ENCODE measurements around the gene RAET1E. TPM values are rescaled to one million over a fixed set of nuclear protein-coding genes. Genes with fewer than 3 reads are reported as not detected.

RAET1E gene
- total RNA-seq, 1 donor from 2014 or later = 0.19 TPM

GRCh38 chr6:149899926-149900619 lies 2.2 kb upstream of the RAET1E start:
- Histone ChIP-seq H3K4me3 (no peak overlapping the region), H3K4me1 (peaks cover 29% of the 10 kb centered on the region), H3K36me3 (no peaks in the 10 kb centered on the region), H3K9me3 (replicated peaks) (no peaks in the 10 kb centered on the region), H3K27me3 (ENCODE audit: low read depth) (no peaks in the 10 kb centered on the region), H3K27ac (replicated peaks) (no peak overlapping the region)
- intact Hi-C loops (cut with micrococcal nuclease) = no loop called here
- no peak for DNase-seq
- no peak for TF ChIP-seq CTCF (IDR thresholded peaks at IDR 0.05; ENCODE audit: borderline replicate concordance)

GRCh38 chr6:149899486-149899885 lies 1.6 kb upstream of the RAET1E start:
- Histone ChIP-seq H3K36me3 (no peaks in the 10 kb centered on the region), H3K9me3 (replicated peaks) (no peaks in the 10 kb centered on the region), H3K27ac (replicated peaks) (no peak overlapping the region), H3K4me3 (no peak overlapping the region), H3K4me1 (peaks cover 34% of the 10 kb centered on the region), H3K27me3 (ENCODE audit: low read depth) (no peaks in the 10 kb centered on the region)
- intact Hi-C loops (cut with micrococcal nuclease) = no loop called here
- no peak for DNase-seq
- TF ChIP-seq CTCF (IDR thresholded peaks at IDR 0.05; ENCODE audit: borderline replicate concordance) = no peak

- Histone ChIP-seq H3K4me3 (no peak overlapping the region), H3K9me3 (replicated peaks) (no peaks in the 10 kb centered on the region), H3K27me3 (ENCODE audit: low read depth) (no peaks in the 10 kb centered on the region), H3K27ac (replicated peaks) (no peak overlapping the region), H3K36me3 (no peaks in the 10 kb centered on the region), H3K4me1 (peaks cover 34% of the 10 kb centered on the region)
- no peak for DNase-seq
- intact Hi-C loops (cut with micrococcal nuclease) = no loop called here
- TF ChIP-seq CTCF (IDR thresholded peaks at IDR 0.05; ENCODE audit: borderline replicate concordance) = no peak
Observed at GRCh38 chr6:149898966-149899365, 1.1 kb upstream of the RAET1E start.

DNA sequence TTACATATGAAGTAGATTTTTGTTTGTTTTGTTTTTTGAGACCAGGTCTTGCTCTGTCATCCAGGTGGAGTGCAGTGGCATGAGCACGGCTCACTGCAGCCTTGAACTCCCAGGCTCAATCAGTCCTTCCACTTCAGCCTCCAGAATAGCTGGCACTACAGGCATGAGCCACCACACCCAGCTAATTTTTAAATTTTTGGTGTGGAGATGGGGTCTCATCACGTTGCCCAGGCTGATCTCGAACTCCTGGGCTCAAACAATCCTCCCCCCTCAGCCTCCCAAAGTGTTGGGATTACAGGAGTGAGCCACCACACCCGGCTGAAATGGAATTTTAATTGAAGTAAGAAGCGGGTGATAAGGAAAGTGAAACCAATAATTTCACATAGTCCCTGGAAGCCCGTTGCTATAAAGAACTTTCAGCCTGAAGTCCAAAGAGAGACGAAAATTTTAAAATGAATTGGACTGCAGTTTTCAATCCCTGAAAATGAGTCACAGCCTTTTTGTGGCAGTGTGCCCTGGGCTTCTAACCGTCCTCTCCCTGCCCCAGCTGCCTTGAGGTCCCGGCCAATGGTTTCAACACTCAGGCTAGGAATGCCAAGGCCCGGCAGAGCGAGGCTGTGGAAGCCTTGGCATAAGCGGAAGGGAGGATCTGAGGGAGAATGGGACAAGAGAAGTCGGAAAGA lies 757 bp downstream of the RAET1E start:
- no peaks in the 10 kb centered on the region for H3K9me3 ChIP-seq (replicated peaks)
- DNase-seq = peak; percentile 83
- peak overlapping the region; percentile 84 for H3K27ac ChIP-seq (replicated peaks)
- H3K27me3 ChIP-seq (ENCODE audit: low read depth) = no peaks in the 10 kb centered on the region
- H3K4me3 ChIP-seq = peak overlapping the region; percentile 43
- H3K4me1 ChIP-seq = peaks cover 34% of the 10 kb centered on the region
- H3K36me3 ChIP-seq = no peaks in the 10 kb centered on the region
- intact Hi-C loops (cut with micrococcal nuclease) = no loop called here
- TF ChIP-seq CTCF (IDR thresholded peaks at IDR 0.05; ENCODE audit: borderline replicate concordance) = no peak

DNA sequence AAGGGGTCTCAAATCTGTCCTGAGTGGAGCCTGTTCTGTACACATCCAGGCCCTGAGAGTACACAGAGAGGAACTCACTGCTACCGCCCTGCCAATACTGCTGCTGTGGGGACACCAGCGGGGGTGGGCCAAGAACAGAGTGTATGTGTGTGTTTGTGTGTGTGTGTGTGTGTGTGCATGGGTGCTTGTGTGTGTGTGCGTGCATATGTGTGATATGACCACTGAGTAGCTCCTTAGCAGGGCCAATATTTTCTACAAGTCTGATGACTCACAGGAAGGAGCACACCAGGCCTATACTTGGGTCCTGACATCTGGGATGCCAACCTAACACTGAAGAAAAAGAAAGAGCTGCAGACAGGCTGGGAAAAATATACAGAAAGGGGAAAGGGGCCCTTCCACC lies 1.4 kb downstream of the RAET1E start:
- Histone ChIP-seq H3K27ac (replicated peaks) (peak overlapping the region; percentile 84), H3K9me3 (replicated peaks) (no peaks in the 10 kb centered on the region), H3K4me3 (no peak overlapping the region), H3K36me3 (no peaks in the 10 kb centered on the region), H3K4me1 (peaks cover 34% of the 10 kb centered on the region), H3K27me3 (ENCODE audit: low read depth) (no peaks in the 10 kb centered on the region)
- no peak for TF ChIP-seq CTCF (IDR thresholded peaks at IDR 0.05; ENCODE audit: borderline replicate concordance)
- DNase-seq = no peak
- intact Hi-C loops (cut with micrococcal nuclease) = no loop called here
